Stimulated activated CD8-positive, alpha-beta memory T cell treated with anti-CD3 and anti-CD28 coated beads, Interleukin-7, amount 100 ng/mL, for 1 hour (primary cell): ENCODE data around the gene ANKIB1.

ENCODE experiments used
- DNase-seq, 2 donors: peaks; one replicate each; pipeline ENCODE4 v3.0.0-alpha.2; 2020; ENCODE audit warnings: low read depth in 2 of 2

ANKIB1 gene

GRCh38 chr7:92447345-92448204 lies 201.8 kb downstream of the ANKIB1 start, which contains the start of gene GATAD1:
GATAD1 (plus strand) TSS chr7:92447482; CDS start chr7:92447730, 248 bp downstream.
- peak; percentile 51 to 56 for DNase-seq

- DNase-seq = peak; percentile 13 to 29
Measured at GRCh38 chr7:92448205-92448747, 202.5 kb downstream of the ANKIB1 start.
